GM12878 (cell line): ENCODE results near the gene NEK1. TPM values are rescaled to one million over a fixed set of nuclear protein-coding genes. Genes with fewer than 3 reads are reported as not detected.

ENCODE experiments used
- ATAC-seq: fragments of 200-7000 bp; cut with Tn5 transposase; 3 replicates; pipeline ENCODE4 v1.9.1; 2020; ENCODE audit warnings: mild to moderate bottlenecking, moderate library complexity
- BruUV-seq: library from RNA; stranded (reverse); fragments of 400-500 nt; replicated peaks from 2 replicates; lab custom pipeline; 2021; lab: Mats Ljungman, UMichigan
- CTCF ChIA-PET: fragments of 300-600 bp; sonication (Branson Sonifier 250); formaldehyde crosslinking; extraction: SDS; loops from one replicate; lab custom pipeline; 2021; ENCODE audit warnings: inconsistent platforms; lab: Yijun Ruan, JAX
- POLR2A ChIA-PET: fragments of 350-600 bp; formaldehyde crosslinking; extraction: SDS; loops from one replicate; lab custom pipeline; 2021; ENCODE audit warnings: inconsistent platforms; lab: Charles Lee
- RAD21 ChIA-PET: fragments of 300-600 bp; sonication (Branson Sonifier 250); formaldehyde crosslinking; loops from one replicate; lab custom pipeline; 2023; ENCODE audit warnings: antibody characterized with exemption; ENCODE audit not compliant: unreplicated experiment; lab: Charles Lee
- SMC1A ChIA-PET: fragments of 300-600 bp; sonication (Branson Sonifier 250); formaldehyde crosslinking; loops from one replicate; lab custom pipeline; 2023; ENCODE audit not compliant: unreplicated experiment, uncharacterized antibody; lab: Charles Lee
- DNase-seq: peaks from one replicate; pipeline ENCODE4 v3.0.0-alpha.2; 2011; ENCODE audit warnings: low read depth, low spot score
- FAIRE-seq: peaks from 3 replicates; lab custom pipeline; 2011; peaks lifted over from hg19 to GRCh38; lab: Jason Lieb, UNC
- H2AFZ ChIP-seq: 2 replicates; pipeline ENCODE4 v1.6.0; 2011; ENCODE audit warnings: low read depth, low read length, control low read depth; ENCODE audit not compliant: control insufficient read depth
- H3K27ac ChIP-seq: 2 replicates; pipeline ENCODE4 v1.5.1; 2011; ENCODE audit warnings: control low read depth; ENCODE audit not compliant: control insufficient read depth, insufficient read depth
- H3K27me3 ChIP-seq, 2 experiments: replicated peaks in 1 of 2; 2 replicates each; pipeline versions ENCODE4 v1.6.0 to v1.6.1; 2011; ENCODE audit warnings: low read length in 1 of 2; ENCODE audit not compliant: control insufficient read depth in 2 of 2, insufficient read depth in 2 of 2
- H3K36me3 ChIP-seq, 2 experiments: 2 replicates each; pipeline ENCODE4 v1.5.1; 2011; ENCODE audit warnings: low read length in 1 of 2; ENCODE audit not compliant: control insufficient read depth in 2 of 2, insufficient read depth in 2 of 2
- H3K4me1 ChIP-seq: 2 replicates; pipeline ENCODE4 v1.6.1; 2011; ENCODE audit warnings: mild to moderate bottlenecking, low read length, moderate library complexity, mixed read lengths; ENCODE audit not compliant: control insufficient read depth, insufficient read depth
- H3K4me2 ChIP-seq: 2 replicates; pipeline ENCODE4 v1.6.0; 2011; ENCODE audit warnings: control low read depth; ENCODE audit not compliant: control insufficient read depth, insufficient read depth
- H3K4me3 ChIP-seq: fragments of 200-600 bp; sonication (generic); 2 replicates; pipeline ENCODE4 v1.5.1; 2016
- H3K79me2 ChIP-seq: 2 replicates; pipeline ENCODE4 v1.6.0; 2011; ENCODE audit warnings: low read length; ENCODE audit not compliant: control insufficient read depth, insufficient read depth
- H3K9ac ChIP-seq: 2 replicates; pipeline ENCODE4 v1.8.0; 2011; ENCODE audit warnings: low read length, control low read depth, mixed read lengths; ENCODE audit not compliant: control insufficient read depth, insufficient read depth
- H3K9me3 ChIP-seq: replicated peaks from 3 replicates; pipeline ENCODE4 v1.5.1; 2011; ENCODE audit warnings: mild to moderate bottlenecking, low read length; ENCODE audit not compliant: control insufficient read depth, insufficient read depth
- H4K20me1 ChIP-seq: 2 replicates; pipeline ENCODE4 v1.6.0; 2011; ENCODE audit not compliant: control insufficient read depth, insufficient read depth
- POLR2AphosphoS5 ChIP-seq: IDR thresholded peaks from 2 replicates; pipeline ENCODE4 v1.6.1; 2011; ENCODE audit warnings: mild to moderate bottlenecking, low read length, inconsistent platforms
- SREBF1 ChIP-seq: IDR thresholded peaks from 2 replicates; pipeline ENCODE4 v1.6.1; 2012; ENCODE audit warnings: mild to moderate bottlenecking, low read length
- SREBF2 ChIP-seq: IDR thresholded peaks from 2 replicates; pipeline ENCODE4 v1.6.1; 2012; ENCODE audit warnings: mild to moderate bottlenecking, low read length
- ZNF24 ChIP-seq: fragments of 450-650 bp; IDR thresholded peaks from 2 replicates; pipeline ENCODE4 v1.6.1; 2017; ENCODE audit warnings: antibody characterized with exemption, mild to moderate bottlenecking
- ZNF274 ChIP-seq: IDR thresholded peaks from one replicate; pipeline ENCODE4 v1.8.0; 2011; ENCODE audit not compliant: insufficient read length, insufficient read depth
- WGBS: methylation state at CpG from one replicate; pipeline ENCODE4 v1.1.6; 2016; ENCODE audit warnings: low lambda C conversion rate; ENCODE audit not compliant: insufficient replicate concordance, insufficient coverage; ENCODE audit errors: missing lambda C conversion rate; 5-methylcytosine and 5-hydroxymethylcytosine counted together
- in situ Hi-C: fragments of 300-500 bp; cut with MboI; formaldehyde crosslinking; loops from 9 replicates; pipeline ENCODE4 v1.14.3; 2018; ENCODE audit warnings: mixed read lengths
- intact Hi-C: fragments of 100-400 bp; cut with micrococcal nuclease; formaldehyde crosslinking; loops from one replicate; pipeline ENCODE4 v1.14.2; 2022; ENCODE audit not compliant: unreplicated experiment
- polyA plus RNA-seq, 11 experiments: library from polyadenylated mRNA; depleted of rRNA in 4 of 11; unstranded in 6 of 11; stranded (reverse) in 5 of 11; fragments of >200 nt; fragmentation: Nextera tagmentation in 4 of 11; fragmentation: Illumina TruSeq in 1 of 11; extraction: Ambion mirVana in 4 of 11; extraction: Trizol in 1 of 11; gene quantifications; 1 replicate in 1 of 11; 2 replicates in 10 of 11; pipeline versions ENCODE4 v1.2.1 to v1.2.3, GENCODE V29; 2011 to 2016; ENCODE audit warnings: inconsistent platforms in 2 of 11, missing spikeins in 2 of 11, low read depth in 1 of 11
- total RNA-seq, 4 experiments: library from RNA; depleted of rRNA in 3 of 4; stranded (reverse); fragments of >200 nt in 3 of 4; fragmentation: Illumina TruSeq in 1 of 4; extraction: Trizol in 1 of 4; gene quantifications; 2 replicates each; pipeline versions ENCODE4 v1.2.1 to v1.2.3, GENCODE V29; 2013 to 2021
- TF ChIP-seq, protein P1 (sequence below): fragments of 450-650 bp; formaldehyde crosslinking; IDR thresholded peaks from 2 replicates; pipeline ENCODE4 v1.5.0; 2022; ENCODE audit warnings: mild to moderate bottlenecking, missing genetic modification characterization
- TF ChIP-seq, protein P2 (sequence below): IDR thresholded peaks from 2 replicates; pipeline ENCODE4 v1.6.1; 2012; ENCODE audit warnings: low read depth, low read length, improper control_type of control experiment
- TF ChIP-seq, protein P3 (sequence below): fragments of 450-650 bp; IDR thresholded peaks from 2 replicates; pipeline ENCODE4 v1.6.1; 2017; ENCODE audit warnings: borderline replicate concordance
- TF ChIP-seq, protein P4 (sequence below): fragments of 150-350 bp; IDR thresholded peaks from 2 replicates; pipeline ENCODE4 v1.6.1; 2016; ENCODE audit warnings: low read depth, low read length

NEK1 gene
- total and polyA plus RNA-seq, 10 of the 15 experiments (the other 5 are each of a cell fraction or from before 2014, with no cell fraction given) = 4.9 to 16.1 (median 7.5) TPM

DNA sequence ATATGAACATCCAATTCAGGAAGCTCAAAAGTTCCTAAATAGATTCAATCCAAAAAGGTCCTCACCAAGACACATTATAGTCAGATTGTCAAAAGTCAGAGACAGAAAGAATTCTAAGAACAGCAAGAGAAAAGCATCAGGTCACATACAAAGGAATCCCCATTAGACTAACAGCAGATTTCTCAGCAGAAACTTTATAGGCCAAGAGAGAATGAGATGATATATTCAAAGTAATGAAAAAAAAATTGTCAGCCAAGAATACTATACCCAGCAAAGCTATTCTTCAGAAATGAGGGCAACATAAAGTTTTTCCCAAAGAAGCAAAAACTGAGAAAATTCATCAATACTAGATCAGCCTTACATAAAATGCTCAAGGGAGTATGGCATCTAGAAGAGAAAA is 235.0 kb downstream of the NEK1 start (continued):
- TF ChIP-seq, protein P1, sequence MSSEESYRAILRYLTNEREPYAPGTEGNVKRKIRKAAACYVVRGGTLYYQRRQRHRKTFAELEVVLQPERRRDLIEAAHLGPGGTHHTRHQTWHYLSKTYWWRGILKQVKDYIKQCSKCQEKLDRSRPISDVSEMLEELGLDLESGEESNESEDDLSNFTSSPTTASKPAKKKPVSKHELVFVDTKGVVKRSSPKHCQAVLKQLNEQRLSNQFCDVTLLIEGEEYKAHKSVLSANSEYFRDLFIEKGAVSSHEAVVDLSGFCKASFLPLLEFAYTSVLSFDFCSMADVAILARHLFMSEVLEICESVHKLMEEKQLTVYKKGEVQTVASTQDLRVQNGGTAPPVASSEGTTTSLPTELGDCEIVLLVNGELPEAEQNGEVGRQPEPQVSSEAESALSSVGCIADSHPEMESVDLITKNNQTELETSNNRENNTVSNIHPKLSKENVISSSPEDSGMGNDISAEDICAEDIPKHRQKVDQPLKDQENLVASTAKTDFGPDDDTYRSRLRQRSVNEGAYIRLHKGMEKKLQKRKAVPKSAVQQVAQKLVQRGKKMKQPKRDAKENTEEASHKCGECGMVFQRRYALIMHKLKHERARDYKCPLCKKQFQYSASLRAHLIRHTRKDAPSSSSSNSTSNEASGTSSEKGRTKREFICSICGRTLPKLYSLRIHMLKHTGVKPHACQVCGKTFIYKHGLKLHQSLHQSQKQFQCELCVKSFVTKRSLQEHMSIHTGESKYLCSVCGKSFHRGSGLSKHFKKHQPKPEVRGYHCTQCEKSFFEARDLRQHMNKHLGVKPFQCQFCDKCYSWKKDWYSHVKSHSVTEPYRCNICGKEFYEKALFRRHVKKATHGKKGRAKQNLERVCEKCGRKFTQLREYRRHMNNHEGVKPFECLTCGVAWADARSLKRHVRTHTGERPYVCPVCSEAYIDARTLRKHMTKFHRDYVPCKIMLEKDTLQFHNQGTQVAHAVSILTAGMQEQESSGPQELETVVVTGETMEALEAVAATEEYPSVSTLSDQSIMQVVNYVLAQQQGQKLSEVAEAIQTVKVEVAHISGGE = no peak
- TF ChIP-seq, protein P2, sequence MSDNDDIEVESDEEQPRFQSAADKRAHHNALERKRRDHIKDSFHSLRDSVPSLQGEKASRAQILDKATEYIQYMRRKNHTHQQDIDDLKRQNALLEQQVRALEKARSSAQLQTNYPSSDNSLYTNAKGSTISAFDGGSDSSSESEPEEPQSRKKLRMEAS = no peak
- TF ChIP-seq, protein P3, sequence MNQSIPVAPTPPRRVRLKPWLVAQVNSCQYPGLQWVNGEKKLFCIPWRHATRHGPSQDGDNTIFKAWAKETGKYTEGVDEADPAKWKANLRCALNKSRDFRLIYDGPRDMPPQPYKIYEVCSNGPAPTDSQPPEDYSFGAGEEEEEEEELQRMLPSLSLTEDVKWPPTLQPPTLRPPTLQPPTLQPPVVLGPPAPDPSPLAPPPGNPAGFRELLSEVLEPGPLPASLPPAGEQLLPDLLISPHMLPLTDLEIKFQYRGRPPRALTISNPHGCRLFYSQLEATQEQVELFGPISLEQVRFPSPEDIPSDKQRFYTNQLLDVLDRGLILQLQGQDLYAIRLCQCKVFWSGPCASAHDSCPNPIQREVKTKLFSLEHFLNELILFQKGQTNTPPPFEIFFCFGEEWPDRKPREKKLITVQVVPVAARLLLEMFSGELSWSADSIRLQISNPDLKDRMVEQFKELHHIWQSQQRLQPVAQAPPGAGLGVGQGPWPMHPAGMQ = no peak
- no peak for TF ChIP-seq ZNF274

DNA sequence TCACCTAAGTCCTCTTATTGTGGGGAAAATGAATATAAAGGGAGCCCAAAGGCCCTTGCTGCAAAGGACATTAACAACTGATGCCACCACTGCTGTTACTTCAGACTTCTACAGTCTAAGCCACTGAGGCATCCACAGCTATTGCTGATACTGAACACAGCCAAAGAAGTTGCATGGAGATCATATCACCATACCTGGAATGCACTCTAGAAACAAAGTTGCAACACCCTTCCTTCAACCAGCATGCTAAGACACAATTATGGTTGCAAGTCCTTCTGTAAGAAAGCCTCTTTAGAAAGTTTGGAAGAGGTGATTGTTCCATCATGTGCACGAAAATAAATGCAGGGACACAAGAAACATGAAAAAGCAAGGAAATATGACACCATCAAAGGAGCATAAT is 236.0 kb downstream of the NEK1 start:
- RAD21 ChIA-PET = no interaction called here
- no peaks in the 10 kb centered on the region for H3K27me3 ChIP-seq
- TF ChIP-seq ZNF24 (no peak), SREBF1 (no peak), SREBF2 (no peak), POLR2AphosphoS5 (no peak)
- TF ChIP-seq, protein P4, sequence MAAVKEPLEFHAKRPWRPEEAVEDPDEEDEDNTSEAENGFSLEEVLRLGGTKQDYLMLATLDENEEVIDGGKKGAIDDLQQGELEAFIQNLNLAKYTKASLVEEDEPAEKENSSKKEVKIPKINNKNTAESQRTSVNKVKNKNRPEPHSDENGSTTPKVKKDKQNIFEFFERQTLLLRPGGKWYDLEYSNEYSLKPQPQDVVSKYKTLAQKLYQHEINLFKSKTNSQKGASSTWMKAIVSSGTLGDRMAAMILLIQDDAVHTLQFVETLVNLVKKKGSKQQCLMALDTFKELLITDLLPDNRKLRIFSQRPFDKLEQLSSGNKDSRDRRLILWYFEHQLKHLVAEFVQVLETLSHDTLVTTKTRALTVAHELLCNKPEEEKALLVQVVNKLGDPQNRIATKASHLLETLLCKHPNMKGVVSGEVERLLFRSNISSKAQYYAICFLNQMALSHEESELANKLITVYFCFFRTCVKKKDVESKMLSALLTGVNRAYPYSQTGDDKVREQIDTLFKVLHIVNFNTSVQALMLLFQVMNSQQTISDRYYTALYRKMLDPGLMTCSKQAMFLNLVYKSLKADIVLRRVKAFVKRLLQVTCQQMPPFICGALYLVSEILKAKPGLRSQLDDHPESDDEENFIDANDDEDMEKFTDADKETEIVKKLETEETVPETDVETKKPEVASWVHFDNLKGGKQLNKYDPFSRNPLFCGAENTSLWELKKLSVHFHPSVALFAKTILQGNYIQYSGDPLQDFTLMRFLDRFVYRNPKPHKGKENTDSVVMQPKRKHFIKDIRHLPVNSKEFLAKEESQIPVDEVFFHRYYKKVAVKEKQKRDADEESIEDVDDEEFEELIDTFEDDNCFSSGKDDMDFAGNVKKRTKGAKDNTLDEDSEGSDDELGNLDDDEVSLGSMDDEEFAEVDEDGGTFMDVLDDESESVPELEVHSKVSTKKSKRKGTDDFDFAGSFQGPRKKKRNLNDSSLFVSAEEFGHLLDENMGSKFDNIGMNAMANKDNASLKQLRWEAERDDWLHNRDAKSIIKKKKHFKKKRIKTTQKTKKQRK = no peak
- H3K9me3 ChIP-seq = peaks cover 5% of the 10 kb centered on the region; the same call in 2 of the 3 replicates
- intact Hi-C loops (no loop called here), in situ Hi-C loops (no loop called here)
- no peaks in the 10 kb centered on the region for H3K4me1 ChIP-seq
- no peak overlapping the region for H2AFZ ChIP-seq
- WGBS = 0% methylated on average over 1 of the region's 1 CpG
- POLR2A ChIA-PET = interaction anchor here (0.6 kb wide), 1 partner anchor 69 kb away, joined by 3 read pairs; no protein-coding TSS in a partner anchor
- ATAC-seq (no peak), DNase-seq (no peak), FAIRE-seq (no peak)
- H3K4me2 ChIP-seq = no peak overlapping the region
- no peak overlapping the region for H3K9ac ChIP-seq
- H4K20me1 ChIP-seq = no peaks in the 10 kb centered on the region
- H3K27ac ChIP-seq = no peak overlapping the region
- SMC1A ChIA-PET = interaction anchor here (1.2 to 1.8 kb wide), 2 partner anchors 8 to 11 kb away, joined by 4 to 5 read pairs; no protein-coding TSS in a partner anchor
- no TSS peak for BruUV-seq
- CTCF ChIA-PET = interaction anchor here (0.7 to 0.9 kb wide), 2 partner anchors 17 to 21 kb away, joined by 3 read pairs; no protein-coding TSS in a partner anchor
- H3K79me2 ChIP-seq = no peaks in the 10 kb centered on the region
- no peak overlapping the region for H3K4me3 ChIP-seq
- no peaks in the 10 kb centered on the region for H3K36me3 ChIP-seq
